ENCODE measurements around the gene ACTR2. TPM values are rescaled to one million over a fixed set of nuclear protein-coding genes. Genes with fewer than 3 reads are reported as not detected.

ACTR2 gene
- total and polyA plus RNA-seq, 2 of the 13 experiments (the other 11 are each of a cell fraction or from before 2014, with no cell fraction given) = 51.2 to 100 TPM

- TF ChIP-seq THAP11 (CRISPR knock-in tag; IDR thresholded peaks at IDR 0.05) (peak; percentile 48; the same call in 1 of the 2 replicates), ZNF296 (CRISPR knock-in tag; conservative IDR thresholded peaks at IDR 0.05) (0 out of 2 replicates have a peak, but pooled peaks have one; percentile 56), HBP1 (CRISPR knock-in tag; IDR thresholded peaks at IDR 0.05; ENCODE audit: low read depth) (0 out of 2 replicates have a peak, but pooled peaks have one; percentile 2)
Measured at GRCh38 chr2:65300134-65300760, 72.6 kb downstream of the ACTR2 start (continued).

DNA sequence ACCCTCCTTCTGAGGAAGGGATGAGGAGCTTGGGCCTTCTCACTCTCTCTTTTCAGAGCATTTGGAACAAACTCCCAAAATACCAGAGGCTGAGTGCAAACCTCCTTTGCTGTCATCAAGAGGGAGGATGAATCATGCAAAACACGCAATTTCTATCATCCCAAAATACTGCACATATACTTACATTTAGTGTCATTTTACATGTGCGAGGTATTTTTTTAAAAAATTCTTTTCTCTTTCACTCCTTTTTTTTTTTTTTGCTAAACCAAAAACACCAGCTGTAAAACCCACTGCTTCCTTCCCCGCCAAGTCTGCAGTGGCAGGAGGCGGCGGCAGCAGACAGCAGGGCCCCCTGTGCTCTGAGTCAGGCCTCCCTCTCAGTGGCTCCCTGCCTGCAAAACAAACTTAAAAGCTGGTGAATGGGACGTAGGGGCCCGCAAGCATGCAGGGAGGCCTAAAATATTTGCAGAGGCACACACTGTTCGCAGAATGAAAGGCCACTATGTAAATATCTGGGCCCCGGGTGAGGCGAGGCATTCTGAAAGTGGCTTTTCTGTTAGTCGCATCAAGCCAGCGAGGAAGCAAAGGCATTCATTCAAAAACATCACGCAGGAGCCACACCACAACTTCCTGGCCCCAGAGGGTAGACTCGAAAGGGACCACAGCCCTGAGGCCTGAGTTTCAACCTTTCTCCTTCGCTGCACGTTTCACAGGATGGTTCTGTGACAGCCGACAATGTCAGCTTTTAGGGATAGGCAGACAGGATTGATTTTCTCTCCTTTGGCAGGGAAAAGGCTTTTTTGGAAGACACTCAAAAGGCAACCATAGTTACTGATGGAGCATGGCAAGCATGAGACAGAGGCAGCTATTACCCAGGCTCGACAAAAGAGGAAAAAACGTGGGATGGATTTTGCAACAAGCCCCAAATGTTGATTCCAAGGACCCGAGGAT, 73.4 kb downstream of the ACTR2 start:
- no peaks in the 10 kb centered on the region for H3K9me3 ChIP-seq (ENCODE audit: low read length)
- H3K79me2 ChIP-seq (ENCODE audit: insufficient read depth, low read length) = no peaks in the 10 kb centered on the region
- no peaks in the 10 kb centered on the region for H3K27me3 ChIP-seq (ENCODE audit: control insufficient read depth in 1 of 2, insufficient read depth in 2 of 2, low read length in 2 of 2)
- no peaks in the 10 kb centered on the region for H3K36me3 ChIP-seq (replicated peaks in 1 of 2; ENCODE audit: control insufficient read depth in 1 of 2, insufficient read depth in 2 of 2, low read length in 2 of 2)
- no peaks in the 10 kb centered on the region for H4K20me1 ChIP-seq (ENCODE audit: insufficient read depth, low read length)
- in situ Hi-C loops (cut with HindIII; ENCODE audit: extremely low pct_ligation_motif_present, low pct_unique_long_range_greater_than_20kb) = no loop called here
- H2AFZ ChIP-seq (ENCODE audit: low read length) = no peak overlapping the region
- ChIA-PET CTCF (ENCODE audit: low intra/inter-chr PET ratio, low total read pairs) (no interaction called here), POLR2A (interaction anchor here (0.6 to 3.2 kb wide), 15 partner anchors 9 to 245 kb away, joined by 3 to 31 read pairs (median 5); partner anchors contain the start of genes CEP68, RAB1A and SPRED2)
- H3K9ac ChIP-seq (ENCODE audit: insufficient read depth, low read depth, low read length) = peak overlapping the region; percentile 45
- peak overlapping the region; percentile 55 to 68 (median 58) for H3K4me3 ChIP-seq (replicated peaks in 1 of 3; ENCODE audit: insufficient read depth in 1 of 3, low read depth in 2 of 3, low read length in 3 of 3)
- intact Hi-C loops (cut with micrococcal nuclease; ENCODE audit: unreplicated experiment) = loop anchor here (1.0 to 5.0 kb wide), 4 partner anchors 36 to 135 kb away; no protein-coding TSS in a partner anchor
- peak; percentile 15 for FAIRE-seq
- peaks cover 52% of the 10 kb centered on the region for H3K4me1 ChIP-seq (ENCODE audit: insufficient read depth, low read length)
- peak; percentile 93 for ATAC-seq
- DNase-seq (ENCODE audit: low spot score) = peak; percentile 96
- peak overlapping the region; percentile 47 for H3K27ac ChIP-seq (ENCODE audit: extremely low read length, insufficient read depth, low read length)
- no TSS peak for BruUV-seq (replicated peaks)
- WGBS (ENCODE audit: low lambda C conversion rate) = 3% methylated on average over 20 of the region's 20 CpGs
- peak overlapping the region; percentile 99 for H3K4me2 ChIP-seq (ENCODE audit: low read depth, low read length)
- peak; percentile 79; the same call in 1 of the 2 replicates for TF ChIP-seq KMT2A (CRISPR knock-in tag; IDR thresholded peaks at IDR 0.05)
- no peak for TF ChIP-seq ZC3H4 (CRISPR knock-in tag; IDR thresholded peaks at IDR 0.05; ENCODE audit: borderline replicate concordance)
- TF ChIP-seq, protein P1, sequence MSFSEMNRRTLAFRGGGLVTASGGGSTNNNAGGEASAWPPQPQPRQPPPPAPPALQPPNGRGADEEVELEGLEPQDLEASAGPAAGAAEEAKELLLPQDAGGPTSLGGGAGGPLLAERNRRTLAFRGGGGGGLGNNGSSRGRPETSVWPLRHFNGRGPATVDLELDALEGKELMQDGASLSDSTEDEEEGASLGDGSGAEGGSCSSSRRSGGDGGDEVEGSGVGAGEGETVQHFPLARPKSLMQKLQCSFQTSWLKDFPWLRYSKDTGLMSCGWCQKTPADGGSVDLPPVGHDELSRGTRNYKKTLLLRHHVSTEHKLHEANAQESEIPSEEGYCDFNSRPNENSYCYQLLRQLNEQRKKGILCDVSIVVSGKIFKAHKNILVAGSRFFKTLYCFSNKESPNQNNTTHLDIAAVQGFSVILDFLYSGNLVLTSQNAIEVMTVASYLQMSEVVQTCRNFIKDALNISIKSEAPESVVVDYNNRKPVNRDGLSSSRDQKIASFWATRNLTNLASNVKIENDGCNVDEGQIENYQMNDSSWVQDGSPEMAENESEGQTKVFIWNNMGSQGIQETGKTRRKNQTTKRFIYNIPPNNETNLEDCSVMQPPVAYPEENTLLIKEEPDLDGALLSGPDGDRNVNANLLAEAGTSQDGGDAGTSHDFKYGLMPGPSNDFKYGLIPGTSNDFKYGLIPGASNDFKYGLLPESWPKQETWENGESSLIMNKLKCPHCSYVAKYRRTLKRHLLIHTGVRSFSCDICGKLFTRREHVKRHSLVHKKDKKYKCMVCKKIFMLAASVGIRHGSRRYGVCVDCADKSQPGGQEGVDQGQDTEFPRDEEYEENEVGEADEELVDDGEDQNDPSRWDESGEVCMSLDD (CRISPR knock-in tag; IDR thresholded peaks at IDR 0.05; ENCODE audit: borderline replicate concordance) = 0 out of 2 replicates have a peak, but pooled peaks have one; percentile 50
- TF ChIP-seq NFKBIZ (CRISPR knock-in tag; IDR thresholded peaks at IDR 0.05) = peak; percentile 35; the same call in 1 of the 2 replicates
- no peak for TF ChIP-seq ZNF343 (CRISPR knock-in tag; IDR thresholded peaks at IDR 0.05)
- TF ChIP-seq RAD51 (IDR thresholded peaks at IDR 0.05; ENCODE audit: borderline replicate concordance) = no peak
- peak; percentile 95 for TF ChIP-seq SALL1 (CRISPR knock-in tag; IDR thresholded peaks at IDR 0.05)

Measured in HepG2 (cell line).